HepG2 (cell line): ENCODE data around the gene LDB2. TPM values are rescaled to one million over a fixed set of nuclear protein-coding genes. Genes with fewer than 3 reads are reported as not detected.

Experiments
- ASH2L ChIP-seq: fragments of 300-600, 200-600 bp; sonication (generic); IDR thresholded peaks from 2 replicates; pipeline ENCODE4 v1.7.0; 2017; ENCODE audit warnings: low read depth, mild to moderate bottlenecking, moderate library complexity, mixed read lengths, low read length; ENCODE audit not compliant: insufficient read length
- ATM ChIP-seq: fragments of 450-650 bp; IDR thresholded peaks from 2 replicates; pipeline ENCODE4 v1.7.1; 2017; ENCODE audit warnings: mild to moderate bottlenecking, borderline replicate concordance
- CBFB ChIP-seq: sonication (generic); formaldehyde crosslinking; IDR thresholded peaks from 2 replicates; pipeline ENCODE4 v1.4.0; 2020; ENCODE audit warnings: missing genetic modification reagents
- CEBPB ChIP-seq: IDR thresholded peaks from 2 replicates; pipeline ENCODE4 v1.6.1; 2011; ENCODE audit warnings: low read depth, low read length, improper control_type of control experiment, borderline replicate concordance
- CREM ChIP-seq, 2 experiments: sonication (generic) in 1 of 2; formaldehyde crosslinking in 1 of 2; IDR thresholded peaks; 2 replicates each; pipeline versions ENCODE4 v1.4.0 to v1.6.1; 2016 to 2020; ENCODE audit warnings: antibody characterized with exemption in 1 of 2, mild to moderate bottlenecking in 1 of 2, missing genetic modification reagents in 1 of 2
- EHMT2 ChIP-seq: fragments of 200-600 bp; sonication (generic); IDR thresholded peaks from 2 replicates; pipeline ENCODE4 v1.7.0; 2017; ENCODE audit warnings: antibody characterized with exemption, low read depth, low read length, borderline replicate concordance
- FOXK2 ChIP-seq: fragments of 450-650 bp; IDR thresholded peaks from 2 replicates; pipeline ENCODE4 v1.6.1; 2016
- HNF1B ChIP-seq: sonication (generic); formaldehyde crosslinking; IDR thresholded peaks from 2 replicates; pipeline ENCODE4 v1.5.1; 2020; ENCODE audit warnings: mild to moderate bottlenecking, moderate library complexity, missing genetic modification reagents
- KDM6A ChIP-seq: IDR thresholded peaks from 2 replicates; pipeline ENCODE4 v1.6.1; 2016; ENCODE audit warnings: low read depth
- KIAA2018 ChIP-seq: sonication (generic); formaldehyde crosslinking; IDR thresholded peaks from 2 replicates; pipeline ENCODE4 v1.5.0; 2020; ENCODE audit warnings: mild to moderate bottlenecking, missing genetic modification reagents, borderline replicate concordance
- KLF9 ChIP-seq: IDR thresholded peaks from 2 replicates; pipeline ENCODE4 v1.6.1; 2016; ENCODE audit warnings: low read depth
- PAX8 ChIP-seq: sonication (generic); formaldehyde crosslinking; IDR thresholded peaks from 2 replicates; pipeline ENCODE4 v1.8.0; 2022; ENCODE audit warnings: mild to moderate bottlenecking, missing genetic modification reagents, borderline replicate concordance
- RXRB ChIP-seq: IDR thresholded peaks from 2 replicates; pipeline ENCODE4 v1.6.1; 2016; ENCODE audit warnings: borderline replicate concordance, missing genetic modification reagents, missing compliant biosample characterization
- SALL2 ChIP-seq: sonication (generic); formaldehyde crosslinking; IDR thresholded peaks from 2 replicates; pipeline ENCODE4 v1.8.1; 2023; ENCODE audit warnings: mild to moderate bottlenecking, missing genetic modification reagents, inconsistent platforms
- TBP ChIP-seq: sonication (generic); formaldehyde crosslinking; IDR thresholded peaks from 2 replicates; pipeline ENCODE4 v1.5.0; 2020; ENCODE audit warnings: missing genetic modification reagents
- ZBTB20 ChIP-seq: sonication (generic); formaldehyde crosslinking; IDR thresholded peaks from 2 replicates; pipeline ENCODE4 v1.8.1; 2023; ENCODE audit warnings: missing genetic modification reagents, low read depth, mild to moderate bottlenecking, borderline replicate concordance
- ZNF12 ChIP-seq: sonication (generic); formaldehyde crosslinking; IDR thresholded peaks from 2 replicates; pipeline ENCODE4 v1.5.0; 2020; ENCODE audit warnings: missing genetic modification reagents
- ZNF331 ChIP-seq: sonication (generic); formaldehyde crosslinking; IDR thresholded peaks from 2 replicates; pipeline ENCODE4 v1.4.0; 2020; ENCODE audit warnings: missing genetic modification reagents
- ZNF770 ChIP-seq: sonication (generic); formaldehyde crosslinking; IDR thresholded peaks from 2 replicates; pipeline ENCODE4 v1.5.0; 2020; ENCODE audit warnings: mild to moderate bottlenecking, missing genetic modification reagents
- polyA plus RNA-seq, 8 experiments: library from polyadenylated mRNA; depleted of rRNA in 3 of 8; stranded (reverse) in 7 of 8; unstranded in 1 of 8; fragments of >200 nt; fragmentation: Illumina TruSeq in 4 of 8; extraction: Trizol in 4 of 8; gene quantifications; 2 replicates each; pipeline versions ENCODE4 v1.2.1 to v1.2.3, GENCODE V29; 2011 to 2016; ENCODE audit warnings: low read depth in 4 of 8, missing spikeins in 1 of 8, mixed read lengths in 1 of 8; ENCODE audit not compliant: insufficient read depth in 1 of 8
- total RNA-seq, 5 experiments: library from RNA; depleted of rRNA; stranded (reverse); fragments of >200 nt; fragmentation: Illumina TruSeq; extraction: Trizol; gene quantifications; 2 replicates each; pipeline ENCODE4 v1.2.3, GENCODE V29; 2016; ENCODE audit warnings: low read depth in 1 of 5

The LDB2 gene
- total and polyA plus RNA-seq, 2 of the 13 experiments (the other 11 are each of a cell fraction or from before 2014, with no cell fraction given), result not detected

- TF ChIP-seq KIAA2018 (CRISPR knock-in tag) (no peak), RXRB (peak; percentile 54), ZBTB20 (peak; percentile 45; the same call in 1 of the 2 replicates), FOXK2 (no peak), ZNF331 (CRISPR knock-in tag) (peak; percentile 60; the same call in 1 of the 2 replicates), TBP (no peak), SALL2 (no peak), CBFB (CRISPR knock-in tag) (0 out of 2 replicates have a peak, but pooled peaks have one; percentile 36), KLF9 (CRISPR knock-in tag) (no peak), PAX8 (CRISPR knock-in tag) (no peak), CREM (IDR thresholded peaks at IDR 0.05) (peak; percentile 52; the same call in 1 of the 2 replicates), CREM (CRISPR knock-in tag; IDR thresholded peaks at IDR 0.05) (no peak), ATM (no peak), ZNF770 (CRISPR knock-in tag) (no peak), ASH2L (peak; percentile 85), HNF1B (CRISPR knock-in tag) (peak; percentile 45; the same call in 1 of the 2 replicates), ZNF12 (CRISPR knock-in tag) (0 out of 2 replicates have a peak, but pooled peaks have one; percentile 21), EHMT2 (peak; percentile 69; the same call in 1 of the 2 replicates), KDM6A (peak; percentile 71), CEBPB (no peak)
Observed at GRCh38 chr4:16824278-16824806, 74.1 kb downstream of the LDB2 start (continued).
